K562 (cell line): Measurements from ENCODE around the gene PBX1.

ENCODE experiments used
- BRD4 ChIP-seq: fragments of 200-600 bp; sonication (generic); IDR thresholded peaks from 2 replicates; pipeline ENCODE4 v1.6.1; 2017; ENCODE audit warnings: inconsistent platforms
- NRF1 ChIP-seq, 2 experiments: fragments of 450-650 bp; IDR thresholded peaks in 1 of 2; conservative IDR thresholded peaks in 1 of 2; 2 replicates each; pipeline ENCODE4 v1.6.1; 2014; ENCODE audit warnings: mild to moderate bottlenecking in 2 of 2
- TBL1XR1 ChIP-seq, 2 experiments: IDR thresholded peaks; 2 replicates each; pipeline ENCODE4 v1.6.1; 2012; ENCODE audit warnings: improper control_type of control experiment in 2 of 2, low read length in 2 of 2, mild to moderate bottlenecking in 1 of 2
- TCF3 ChIP-seq: sonication (generic); formaldehyde crosslinking; IDR thresholded peaks from 2 replicates; pipeline ENCODE4 v1.4.0; 2020; ENCODE audit warnings: mild to moderate bottlenecking, missing genetic modification reagents

GRCh38 chr1:164880199-164880598, 321.2 kb downstream of the PBX1 start:
- no peak for TF ChIP-seq TBL1XR1 (IDR thresholded peaks at IDR 0.05; ENCODE audit: low read length in 2 of 2)
- no peak for TF ChIP-seq TCF3 (CRISPR knock-in tag)
- no peak for TF ChIP-seq BRD4
- TF ChIP-seq NRF1 (conservative IDR thresholded peaks at IDR 0.05 in 1 of 2, IDR thresholded peaks at IDR 0.05 in 1 of 2): no peak
